ENCODE results near the gene BTG2.
"Not testable (repeated sequence)": the region's sequence is repeated elsewhere in the genome, so short reads cannot be mapped to it uniquely, and the experiment has no call there.

Gene BTG2

GRCh38 chr1:203296460-203297073 lies 8.8 kb upstream of the BTG2 start:
- no peak for DNase-seq

GRCh38 chr1:203299169-203299568 lies 6.2 kb upstream of the BTG2 start:
- DNase-seq: no peak

DNA sequence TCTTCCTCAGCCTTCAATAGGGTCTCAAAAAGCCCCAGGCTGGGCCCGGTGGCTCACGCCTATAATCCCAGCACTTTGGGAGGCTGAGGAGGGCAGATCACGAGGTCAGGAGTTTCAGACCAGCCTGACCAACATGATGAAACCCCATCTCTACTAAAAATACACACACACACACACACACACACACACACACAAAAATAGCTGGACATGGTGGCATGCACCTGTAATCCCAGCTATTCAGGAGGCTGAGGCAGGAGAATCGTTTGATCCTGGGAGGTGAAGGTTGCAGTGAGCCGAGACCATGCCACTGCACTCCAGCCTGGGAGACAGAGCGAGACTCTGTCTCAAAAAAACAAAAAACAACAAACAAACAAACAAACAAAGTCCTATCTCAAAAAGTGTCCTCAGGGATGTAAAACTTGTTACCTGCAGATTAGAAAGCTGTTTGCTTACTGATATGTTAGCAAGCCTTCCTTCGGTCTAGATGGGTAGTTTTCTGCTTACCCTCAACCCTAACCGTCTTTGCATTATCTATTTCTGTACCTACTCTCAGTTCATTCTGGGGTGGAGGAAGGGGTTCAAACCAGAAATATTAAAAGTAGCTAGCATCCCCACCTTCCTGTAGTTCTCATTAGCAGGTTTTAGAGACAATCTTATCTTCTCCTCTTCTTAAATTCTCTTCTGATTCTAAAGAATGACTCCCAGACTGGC lies 5.4 kb upstream of the BTG2 start:
- DNase-seq: not testable (repeated sequence)

- no peak for DNase-seq
Observed at GRCh38 chr1:203300441-203301330, 4.6 kb upstream of the BTG2 start.

GRCh38 chr1:203301331-203301668 lies 4.0 kb upstream of the BTG2 start:
- DNase-seq: no peak

DNA sequence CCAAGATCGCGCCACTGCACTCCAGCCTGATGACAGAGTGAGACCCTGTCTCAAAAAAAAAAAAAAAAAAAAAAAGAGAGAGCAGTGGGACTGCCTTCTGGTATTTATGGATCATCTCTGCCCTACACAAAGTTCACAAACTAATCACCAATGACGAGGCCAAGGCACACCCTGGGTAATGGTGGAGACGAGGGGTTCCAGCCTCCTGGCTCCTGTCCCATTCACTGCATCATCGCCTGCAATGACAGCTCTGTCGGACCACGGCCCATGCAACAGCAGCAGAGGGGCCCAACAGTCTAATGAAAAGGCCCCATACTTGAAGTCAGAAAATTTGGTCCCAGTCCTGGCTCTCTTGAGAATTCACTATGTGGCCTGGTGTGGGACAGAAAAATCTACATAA lies 2.9 kb upstream of the BTG2 start:
- DNase-seq: no peak

- no peak for DNase-seq
Observed at GRCh38 chr1:203302894-203303293, 2.4 kb upstream of the BTG2 start.

- peak; percentile 39 for DNase-seq
Observed at GRCh38 chr1:203304391-203304918, 864 bp upstream of the BTG2 start.

DNA sequence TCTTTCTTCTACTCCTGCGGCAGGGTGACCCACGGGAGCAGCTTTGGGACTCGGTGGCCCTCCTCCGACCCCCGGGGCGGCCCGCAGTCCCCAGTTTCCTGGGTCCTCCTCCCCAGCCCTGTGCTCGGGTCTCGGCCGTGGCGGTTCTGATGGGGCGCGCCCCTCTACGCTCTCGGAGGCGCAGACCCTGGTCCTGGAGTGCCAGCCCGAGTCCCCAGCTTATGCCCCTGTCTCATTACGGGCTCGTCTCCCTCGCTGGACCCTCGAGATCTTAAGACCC lies 430 bp downstream of the BTG2 start:
- no peak for DNase-seq

DNA sequence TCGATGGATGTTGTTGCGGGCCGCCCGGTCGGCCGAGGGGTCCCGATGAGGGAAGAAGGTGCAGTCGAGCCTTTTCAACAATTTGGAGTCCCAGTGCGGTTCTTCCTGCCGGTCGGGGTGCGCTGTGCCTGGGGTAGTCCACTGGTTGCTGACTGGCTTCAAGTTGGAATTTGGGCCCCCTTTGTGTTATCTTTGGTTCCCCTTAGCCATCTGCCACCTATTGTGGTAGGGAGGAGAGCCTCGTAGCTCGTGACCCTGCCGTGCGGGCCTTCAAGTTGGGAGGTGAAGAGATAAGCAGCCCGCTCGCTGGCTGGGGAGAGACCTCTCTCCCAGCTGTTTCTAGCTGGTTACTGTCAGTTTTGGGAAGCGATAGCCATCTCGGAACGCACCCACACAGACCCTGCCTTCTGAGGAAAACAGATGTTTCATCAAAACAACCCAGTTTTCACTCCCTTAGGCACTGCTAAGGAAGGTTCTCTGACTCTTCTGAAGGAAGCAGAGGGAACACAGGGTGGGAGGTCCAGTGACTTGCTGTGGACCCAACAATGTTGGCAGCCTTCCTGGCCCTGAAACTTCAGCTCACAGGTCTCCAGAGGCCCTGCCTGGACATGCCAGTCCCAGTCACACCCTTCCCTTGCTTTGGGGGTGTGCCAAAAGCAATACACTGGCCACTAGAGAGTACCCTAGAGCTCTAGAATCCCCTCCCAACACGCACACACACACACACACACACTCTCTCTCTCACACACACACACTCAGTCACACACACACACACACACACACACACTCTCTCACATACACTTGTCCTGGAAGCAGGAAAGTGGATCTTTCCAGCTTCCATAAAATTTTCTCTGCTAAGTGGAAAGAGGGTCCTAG lies 1.0 kb downstream of the BTG2 start:
- peak; percentile 55 for DNase-seq

DNA sequence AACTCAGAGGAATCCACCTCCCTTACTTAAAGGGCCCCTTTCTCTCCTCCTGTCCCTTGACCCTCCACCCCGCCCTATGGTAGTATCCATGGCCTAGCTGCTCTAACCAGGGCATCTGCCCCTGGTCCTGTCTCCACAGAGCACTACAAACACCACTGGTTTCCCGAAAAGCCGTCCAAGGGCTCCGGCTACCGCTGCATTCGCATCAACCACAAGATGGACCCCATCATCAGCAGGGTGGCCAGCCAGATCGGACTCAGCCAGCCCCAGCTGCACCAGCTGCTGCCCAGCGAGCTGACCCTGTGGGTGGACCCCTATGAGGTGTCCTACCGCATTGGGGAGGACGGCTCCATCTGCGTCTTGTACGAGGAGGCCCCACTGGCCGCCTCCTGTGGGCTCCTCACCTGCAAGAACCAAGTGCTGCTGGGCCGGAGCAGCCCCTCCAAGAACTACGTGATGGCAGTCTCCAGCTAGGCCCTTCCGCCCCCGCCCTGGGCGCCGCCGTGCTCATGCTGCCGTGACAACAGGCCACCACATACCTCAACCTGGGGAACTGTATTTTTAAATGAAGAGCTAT lies 1.7 kb downstream of the BTG2 start:
- DNase-seq: peak; percentile 16

DNA sequence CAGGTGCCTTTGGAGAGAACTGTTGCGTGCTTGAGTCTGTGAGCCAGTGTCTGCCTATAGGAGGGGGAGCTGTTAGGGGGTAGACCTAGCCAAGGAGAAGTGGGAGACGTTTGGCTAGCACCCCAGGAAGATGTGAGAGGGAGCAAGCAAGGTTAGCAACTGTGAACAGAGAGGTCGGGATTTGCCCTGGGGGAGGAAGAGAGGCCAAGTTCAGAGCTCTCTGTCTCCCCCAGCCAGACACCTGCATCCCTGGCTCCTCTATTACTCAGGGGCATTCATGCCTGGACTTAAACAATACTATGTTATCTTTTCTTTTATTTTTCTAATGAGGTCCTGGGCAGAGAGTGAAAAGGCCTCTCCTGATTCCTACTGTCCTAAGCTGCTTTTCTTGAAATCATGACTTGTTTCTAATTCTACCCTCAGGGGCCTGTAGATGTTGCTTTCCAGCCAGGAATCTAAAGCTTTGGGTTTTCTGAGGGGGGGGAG lies 2.4 kb downstream of the BTG2 start:
- DNase-seq: no peak

GRCh38 chr1:203308328-203308922 lies 3.1 kb downstream of the BTG2 start:
- no peak for DNase-seq

DNA sequence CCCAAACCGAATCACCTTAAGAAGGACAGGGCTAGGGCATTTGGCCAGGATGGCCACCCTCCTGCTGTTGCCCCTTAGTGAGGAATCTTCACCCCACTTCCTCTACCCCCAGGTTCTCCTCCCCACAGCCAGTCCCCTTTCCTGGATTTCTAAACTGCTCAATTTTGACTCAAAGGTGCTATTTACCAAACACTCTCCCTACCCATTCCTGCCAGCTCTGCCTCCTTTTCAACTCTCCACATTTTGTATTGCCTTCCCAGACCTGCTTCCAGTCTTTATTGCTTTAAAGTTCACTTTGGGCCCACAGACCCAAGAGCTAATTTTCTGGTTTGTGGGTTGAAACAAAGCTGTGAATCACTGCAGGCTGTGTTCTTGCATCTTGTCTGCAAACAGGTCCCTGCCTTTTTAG lies 3.6 kb downstream of the BTG2 start:
- DNase-seq: no peak

DNA sequence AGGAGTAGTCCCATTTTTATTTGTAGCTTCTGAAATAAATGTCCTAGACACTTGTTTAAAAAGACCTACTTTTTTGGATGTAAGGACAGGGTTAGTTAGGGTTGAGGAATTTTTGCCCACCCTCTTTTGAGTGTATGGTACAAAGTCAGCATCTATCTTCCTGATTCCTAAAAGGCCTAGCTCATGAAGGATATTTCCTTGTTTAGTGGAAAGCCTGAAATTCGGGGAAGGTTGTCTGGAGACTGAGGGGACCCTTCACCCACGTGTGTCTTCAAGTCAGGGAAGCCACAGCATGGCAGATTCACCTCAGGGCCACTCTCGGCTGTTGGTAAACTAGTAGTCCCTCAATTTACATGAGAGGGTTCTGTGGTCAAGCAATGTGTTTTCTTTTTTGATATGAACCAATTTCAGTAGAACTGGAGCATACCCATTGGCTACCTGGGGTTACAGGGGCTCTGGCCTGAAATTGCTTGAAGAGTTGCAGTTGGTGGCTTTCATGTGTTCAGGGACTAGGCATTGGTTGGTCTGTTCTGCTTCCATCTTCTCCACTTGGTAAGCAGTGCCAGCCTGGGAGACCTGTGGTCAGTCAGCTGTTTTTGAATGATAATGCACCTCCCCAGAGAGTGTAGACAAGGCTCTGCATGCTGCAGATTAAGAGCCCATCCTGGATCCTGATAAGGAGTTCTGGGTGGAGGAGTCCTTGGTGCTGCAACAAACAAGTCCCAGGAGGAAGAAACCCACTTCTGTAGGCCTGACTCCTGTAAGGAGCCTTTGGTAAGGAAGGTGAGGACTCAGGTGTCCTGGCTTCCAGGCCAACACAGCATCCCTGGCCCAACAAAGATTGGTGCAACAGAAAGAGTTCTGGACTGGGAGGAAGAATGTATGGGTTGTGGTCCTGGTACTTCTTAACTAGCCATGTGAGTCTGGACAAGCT lies 6.3 kb downstream of the BTG2 start:
- no peak for DNase-seq

DNA sequence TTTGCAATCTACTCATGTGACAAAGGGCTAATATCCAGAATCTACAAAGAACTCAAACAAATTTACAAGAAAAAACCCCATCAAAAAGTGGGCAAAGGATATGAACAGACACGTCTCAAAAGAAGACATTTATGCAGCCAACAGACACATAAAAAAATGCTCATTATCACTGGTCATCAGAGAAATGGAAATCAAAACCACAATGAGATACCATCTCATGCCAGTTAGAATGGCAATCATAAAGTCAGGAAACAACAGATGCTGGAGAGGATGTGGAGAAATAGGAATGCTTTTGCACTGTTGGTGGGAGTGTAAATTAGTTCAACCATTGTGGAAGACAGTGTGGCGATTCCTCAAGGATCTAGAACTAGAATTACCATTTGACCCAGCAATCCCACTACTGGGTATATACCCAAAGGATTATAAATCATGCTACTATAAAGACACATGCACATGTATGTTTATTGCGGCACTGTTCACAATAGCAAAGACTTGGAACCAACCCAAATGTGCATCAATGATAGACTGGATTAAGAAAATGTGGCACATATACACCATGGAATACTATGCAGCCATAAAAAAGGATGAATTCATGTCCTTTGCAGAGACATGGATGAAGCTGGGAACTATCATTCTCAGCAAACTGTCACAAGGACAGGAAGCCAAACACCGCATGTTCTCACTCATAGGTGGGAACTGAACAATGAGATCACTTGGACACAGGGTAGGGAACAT lies 8.9 kb downstream of the BTG2 start:
- DNase-seq: not testable (repeated sequence)

GRCh38 chr1:203316626-203317093 lies 11.3 kb downstream of the BTG2 start:
- DNase-seq: no peak

DNA sequence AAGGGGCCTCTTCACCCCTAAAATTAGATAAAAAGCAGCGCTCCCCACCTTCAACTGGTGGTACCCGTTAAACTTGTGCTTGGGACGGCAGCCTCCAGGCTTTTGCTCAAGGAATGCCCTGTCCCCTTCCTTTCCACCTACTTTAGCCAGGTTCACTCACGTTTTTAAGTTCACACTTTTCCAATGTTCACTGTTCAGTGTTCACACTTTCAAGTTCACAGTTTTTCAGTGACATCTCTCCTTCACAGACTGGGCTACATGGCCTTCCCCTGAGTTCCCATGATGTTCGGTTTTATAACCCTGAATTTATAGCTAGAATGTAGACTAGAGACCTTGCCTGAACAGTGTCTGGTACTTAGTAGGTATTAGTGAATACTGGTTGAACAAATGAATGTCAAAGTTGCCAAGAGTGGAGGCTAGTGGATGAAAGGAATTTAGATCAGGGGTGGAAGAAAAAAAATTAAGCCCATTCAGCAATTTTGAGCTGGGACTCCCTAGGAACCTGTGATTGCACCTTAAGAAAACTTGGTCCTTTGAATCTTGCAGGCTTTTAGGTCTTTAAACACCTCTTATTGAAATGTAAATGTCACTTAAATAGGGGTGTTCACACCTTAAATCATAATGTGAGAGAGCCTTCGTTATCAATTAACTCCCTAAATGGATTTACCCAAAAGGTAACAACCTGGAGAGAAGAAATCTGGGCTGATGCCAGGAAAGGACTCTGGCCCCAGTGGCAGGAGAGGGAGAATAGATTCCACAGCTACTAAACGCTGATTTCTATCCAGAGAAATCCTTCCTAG lies 12.3 kb downstream of the BTG2 start:
- no peak for DNase-seq

DNA sequence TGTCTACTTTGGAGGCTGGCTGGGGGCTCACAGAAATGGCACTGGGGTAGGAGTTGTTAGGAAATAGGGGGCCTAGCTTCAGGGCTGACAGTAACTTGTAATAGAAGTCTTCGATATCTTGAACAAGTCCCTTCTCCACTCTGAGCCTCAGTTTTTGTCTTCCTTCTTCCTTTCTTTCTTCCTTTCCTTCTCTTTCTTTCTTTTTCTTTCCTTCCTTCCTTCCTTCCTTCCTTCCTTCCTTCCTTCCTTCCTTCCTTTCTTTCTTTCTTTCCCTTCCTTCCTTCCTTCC lies 12.9 kb downstream of the BTG2 start:
- no peak for DNase-seq
